Epithelial cell of proximal tubule (primary cell): Measurements from ENCODE around the gene B3GALT6. TPM values are rescaled to one million over a fixed set of nuclear protein-coding genes. Genes with fewer than 3 reads are reported as not detected.

ENCODE experiments used
- DNase-seq: peaks from one replicate; pipeline ENCODE4 v3.0.0-alpha.2; 2011; ENCODE audit warnings: low read depth
- H3K4me3 ChIP-seq: 2 replicates; pipeline ENCODE4 v1.5.1; 2011; ENCODE audit warnings: low read depth, mild to moderate bottlenecking, low read length
- total RNA-seq: library from RNA; depleted of rRNA; stranded (reverse); fragments of >200 nt; gene quantifications from 2 replicates; pipeline ENCODE4 v1.2.3, GENCODE V29; 2015
- TF ChIP-seq, protein P1 (sequence below): conservative IDR thresholded peaks from 2 replicates; pipeline ENCODE4 v1.5.1; 2012; ENCODE audit warnings: low read depth, mild to moderate bottlenecking, low read length

The B3GALT6 gene
- total RNA-seq, 1 donor from 2014 or later, result 36.6 TPM

DNA sequence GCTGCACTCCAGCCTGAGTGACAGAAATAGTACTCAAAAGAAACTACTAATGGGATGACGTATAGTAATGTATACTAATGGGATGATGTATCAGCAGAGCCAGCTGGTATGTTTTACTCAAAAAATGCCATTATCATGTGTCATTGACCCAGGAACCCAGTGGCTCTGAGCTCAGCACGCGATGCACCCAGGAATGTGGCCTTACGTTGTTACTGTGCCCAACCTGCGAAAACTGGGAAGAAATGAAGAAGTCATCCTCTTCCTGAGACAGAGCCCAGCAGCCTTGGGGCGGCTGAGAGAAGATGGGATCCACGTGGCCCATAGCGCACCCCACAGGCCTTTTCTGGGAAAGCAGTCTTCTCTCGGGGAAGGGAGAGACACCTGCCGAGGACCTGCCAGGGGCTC lies 32.8 kb downstream of the B3GALT6 start:
- no peak for DNase-seq

DNA sequence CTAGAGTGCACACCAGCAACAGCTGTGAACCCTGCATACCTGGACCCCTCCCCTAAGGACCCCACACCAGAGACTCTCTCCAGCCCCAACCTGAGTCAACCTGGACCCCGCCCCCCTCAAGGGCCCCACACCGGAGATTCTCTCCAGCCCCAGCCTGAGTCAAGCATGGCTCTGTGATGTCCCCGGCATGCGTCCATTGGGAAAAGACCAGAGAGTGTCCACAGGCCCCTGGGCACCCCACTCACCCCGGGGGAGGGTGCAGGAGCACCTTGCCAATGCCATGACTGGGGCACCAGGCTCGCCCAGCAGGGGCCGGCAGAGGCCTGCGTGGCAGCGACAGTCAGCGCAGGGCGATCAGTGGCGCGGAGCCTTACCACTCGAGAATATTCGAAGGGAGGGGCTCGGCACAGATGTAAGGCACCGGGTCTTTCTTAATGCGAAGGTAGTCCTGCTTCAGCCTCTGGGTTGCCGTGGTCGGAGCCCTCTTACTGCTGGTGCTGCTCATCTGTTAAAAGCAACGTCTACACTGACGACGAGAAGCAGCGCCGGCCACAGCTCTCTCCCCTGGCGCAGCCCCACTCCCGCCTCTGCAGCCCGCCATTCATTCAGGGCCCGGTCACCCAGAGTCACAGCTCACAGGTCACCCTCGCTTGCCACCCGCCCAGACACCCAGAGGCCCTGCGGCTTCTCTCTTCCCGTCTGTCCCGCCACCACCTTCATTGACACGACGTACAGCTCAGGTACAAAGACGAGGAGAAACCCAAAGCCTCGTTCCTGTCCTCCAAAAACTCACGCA lies 35.6 kb downstream of the B3GALT6 start:
- no peak for DNase-seq
- no peak overlapping the region for H3K4me3 ChIP-seq
- TF ChIP-seq, protein P1, sequence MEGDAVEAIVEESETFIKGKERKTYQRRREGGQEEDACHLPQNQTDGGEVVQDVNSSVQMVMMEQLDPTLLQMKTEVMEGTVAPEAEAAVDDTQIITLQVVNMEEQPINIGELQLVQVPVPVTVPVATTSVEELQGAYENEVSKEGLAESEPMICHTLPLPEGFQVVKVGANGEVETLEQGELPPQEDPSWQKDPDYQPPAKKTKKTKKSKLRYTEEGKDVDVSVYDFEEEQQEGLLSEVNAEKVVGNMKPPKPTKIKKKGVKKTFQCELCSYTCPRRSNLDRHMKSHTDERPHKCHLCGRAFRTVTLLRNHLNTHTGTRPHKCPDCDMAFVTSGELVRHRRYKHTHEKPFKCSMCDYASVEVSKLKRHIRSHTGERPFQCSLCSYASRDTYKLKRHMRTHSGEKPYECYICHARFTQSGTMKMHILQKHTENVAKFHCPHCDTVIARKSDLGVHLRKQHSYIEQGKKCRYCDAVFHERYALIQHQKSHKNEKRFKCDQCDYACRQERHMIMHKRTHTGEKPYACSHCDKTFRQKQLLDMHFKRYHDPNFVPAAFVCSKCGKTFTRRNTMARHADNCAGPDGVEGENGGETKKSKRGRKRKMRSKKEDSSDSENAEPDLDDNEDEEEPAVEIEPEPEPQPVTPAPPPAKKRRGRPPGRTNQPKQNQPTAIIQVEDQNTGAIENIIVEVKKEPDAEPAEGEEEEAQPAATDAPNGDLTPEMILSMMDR, result no peak

More for the DNA sequence above, 32.8 kb downstream of the B3GALT6 start:
- TF ChIP-seq, protein P1, result peak; percentile 47
- H3K4me3 ChIP-seq, result no peak overlapping the region

GRCh38 chr1:1268284-1268682 lies 36.2 kb downstream of the B3GALT6 start:
- no peak for DNase-seq

GRCh38 chr1:1270813-1271212 lies 38.8 kb downstream of the B3GALT6 start:
- H3K4me3 ChIP-seq, result peak overlapping the region; percentile 38
- TF ChIP-seq, protein P1, result no peak
- no peak for DNase-seq

More at GRCh38 chr1:1268284-1268682, 36.2 kb downstream of the B3GALT6 start:
- TF ChIP-seq, protein P1, result no peak
- no peak overlapping the region for H3K4me3 ChIP-seq

- H3K4me3 ChIP-seq, result peak overlapping the region; percentile 73
- DNase-seq, result no peak
- TF ChIP-seq, protein P1, result no peak
Measured at GRCh38 chr1:1272341-1273208, 40.5 kb downstream of the B3GALT6 start.

DNA sequence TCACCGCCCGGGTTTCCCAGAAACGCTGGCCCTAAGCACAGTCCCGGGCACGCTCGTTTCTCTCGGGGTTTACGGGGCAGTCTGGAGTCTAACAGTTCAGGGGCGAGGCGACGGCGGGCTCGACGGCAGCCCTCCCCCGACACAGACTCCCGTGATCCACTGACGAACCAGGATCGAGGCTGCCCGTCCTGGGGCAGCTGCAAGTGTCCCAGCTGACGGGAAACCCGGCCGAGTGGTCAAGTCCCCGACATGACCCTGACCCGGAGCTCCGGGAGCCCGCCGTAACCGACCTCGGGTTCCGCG lies 41.1 kb downstream of the B3GALT6 start:
- no peak for DNase-seq
- TF ChIP-seq, protein P1, result no peak

More for the DNA sequence above, 41.1 kb downstream of the B3GALT6 start:
- H3K4me3 ChIP-seq, result peak overlapping the region; percentile 73
